PC-3 (cell line): ENCODE results near the gene STK31.

Source experiments
- CTCF ChIP-seq: fragments of 300-600 bp; sonication (generic); conservative IDR thresholded peaks from 2 replicates; pipeline ENCODE4 v1.5.1; 2017; ENCODE audit warnings: antibody characterized with exemption, low read depth, mild to moderate bottlenecking, low read length
- EZH2 ChIP-seq: fragments of 300-600 bp; sonication (generic); IDR thresholded peaks from one replicate; pipeline ENCODE4 v1.6.1; 2017; ENCODE audit warnings: antibody characterized with exemption, mild to moderate bottlenecking, low read length; ENCODE audit not compliant: unreplicated experiment
- EZH2phosphoT487 ChIP-seq: fragments of 300-600 bp; sonication (generic); IDR thresholded peaks from 2 replicates; pipeline ENCODE4 v1.6.1; 2018; ENCODE audit warnings: mild to moderate bottlenecking, antibody characterized with exemption, low read length, borderline replicate concordance

GRCh38 chr7:23804707-23805106, 94.7 kb downstream of the STK31 start:
- TF ChIP-seq CTCF (no peak), EZH2 (no peak), EZH2phosphoT487 (no peak)
